Vagina (tissue), 2 donors: Measurements from ENCODE around the gene LYPD6.

Experiments
- CTCF ChIP-seq, 3 experiments: fragments of 450-650 bp in 2 of 3; fragments of 200-600 bp in 1 of 3; sonication (generic) in 1 of 3; IDR thresholded peaks; one replicate each; pipeline ENCODE4 v1.5.1; 2017 to 2019; ENCODE audit warnings: antibody characterized with exemption in 3 of 3, mild to moderate bottlenecking in 2 of 3, moderate library complexity in 2 of 3
- POLR2A ChIP-seq, 2 donors: fragments of 450-650 bp; IDR thresholded peaks; one replicate each; pipeline ENCODE4 v1.6.1; 2017; ENCODE audit warnings: antibody characterized with exemption in 2 of 2, mild to moderate bottlenecking in 2 of 2, moderate library complexity in 2 of 2
- POLR2AphosphoS5 ChIP-seq, 2 donors: sonication (generic); formaldehyde crosslinking; IDR thresholded peaks; one replicate each; pipeline ENCODE4 v1.9.0; 2017; ENCODE audit warnings: antibody characterized with exemption in 2 of 2, mild to moderate bottlenecking in 2 of 2, low read depth in 1 of 2; ENCODE audit not compliant: insufficient read depth in 1 of 2

GRCh38 chr2:149422991-149423338, 92.6 kb downstream of the LYPD6 start:
- no peak for TF ChIP-seq POLR2A (IDR thresholded peaks at IDR 0.05)
- no peak for TF ChIP-seq CTCF (IDR thresholded peaks at IDR 0.05)
- no peak for TF ChIP-seq POLR2AphosphoS5 (IDR thresholded peaks at IDR 0.05; ENCODE audit: insufficient read depth in 1 of 2, low read depth in 1 of 2)
